KMS-11 (cell line): Measurements from ENCODE around the gene GAPT.

ENCODE experiments used
- H2AFZ ChIP-seq: fragments of 200-600 bp; sonication (generic); 2 replicates; pipeline ENCODE4 v1.6.1; 2016; ENCODE audit warnings: antibody characterized with exemption, mixed run types, low read depth
- H3K27ac ChIP-seq: fragments of 200-600 bp; sonication (generic); 2 replicates; pipeline ENCODE4 v1.6.1; 2016; ENCODE audit warnings: mild to moderate bottlenecking, mixed run types
- H3K27me3 ChIP-seq: fragments of 200-600 bp; sonication (generic); 2 replicates; pipeline ENCODE4 v1.6.1; 2017; ENCODE audit warnings: mild to moderate bottlenecking, low read depth, mixed run types, moderate library complexity; ENCODE audit not compliant: insufficient read depth
- H3K36me3 ChIP-seq: fragments of 200-600 bp; sonication (generic); 2 replicates; pipeline ENCODE4 v1.6.1; 2017; ENCODE audit warnings: mild to moderate bottlenecking, mixed run types; ENCODE audit not compliant: insufficient read depth
- H3K4me1 ChIP-seq: fragments of 200-600 bp; sonication (generic); 2 replicates; pipeline ENCODE4 v1.6.1; 2016; ENCODE audit warnings: mild to moderate bottlenecking, low read depth, mixed run types; ENCODE audit not compliant: poor library complexity, severe bottlenecking
- H3K4me2 ChIP-seq: fragments of 200-600 bp; sonication (generic); 2 replicates; pipeline ENCODE4 v1.7.0; 2016; ENCODE audit warnings: mild to moderate bottlenecking, mixed run types
- H3K4me3 ChIP-seq: fragments of 200-600 bp; sonication (generic); IDR thresholded peaks from 2 replicates; pipeline ENCODE4 v1.6.1; 2017; ENCODE audit warnings: low read depth, low read length, mixed read lengths; ENCODE audit not compliant: insufficient read depth
- H3K79me2 ChIP-seq: fragments of 200-600 bp; sonication (generic); 2 replicates; pipeline ENCODE4 v1.6.1; 2016; ENCODE audit warnings: low read depth, mixed run types; ENCODE audit not compliant: insufficient read depth
- H3K9ac ChIP-seq: fragments of 200-600 bp; sonication (generic); 2 replicates; pipeline ENCODE4 v1.6.1; 2016; ENCODE audit warnings: mild to moderate bottlenecking, mixed run types
- H4K20me1 ChIP-seq: fragments of 200-600 bp; sonication (generic); 2 replicates; pipeline ENCODE4 v1.6.1; 2016; ENCODE audit warnings: mild to moderate bottlenecking, mixed run types; ENCODE audit not compliant: insufficient read depth
- CTCF ChIP-seq: fragments of 200-600 bp; sonication (generic); conservative IDR thresholded peaks from 2 replicates; pipeline ENCODE4 v1.6.1; 2017; ENCODE audit warnings: low read depth, mild to moderate bottlenecking, antibody characterized with exemption, low read length, moderate library complexity, mixed read lengths

Gene GAPT

GRCh38 chr5:58493141-58493540 is 1.9 kb downstream of the GAPT start:
- Histone ChIP-seq H3K36me3 (no peaks in the 10 kb centered on the region), H4K20me1 (no peaks in the 10 kb centered on the region), H2AFZ (no peak overlapping the region), H3K27ac (no peak overlapping the region), H3K4me2 (no peak overlapping the region), H3K4me3 (no peak overlapping the region), H3K27me3 (no peaks in the 10 kb centered on the region), H3K4me1 (no peaks in the 10 kb centered on the region), H3K9ac (no peak overlapping the region), H3K79me2 (no peaks in the 10 kb centered on the region)
- TF ChIP-seq CTCF = no peak

GRCh38 chr5:58496488-58496887 is 5.3 kb downstream of the GAPT start:
- no peak overlapping the region for H3K4me2 ChIP-seq
- peak; percentile 53 for TF ChIP-seq CTCF
- no peak overlapping the region for H3K4me3 ChIP-seq
- H3K4me1 ChIP-seq = no peaks in the 10 kb centered on the region
- H3K79me2 ChIP-seq = no peaks in the 10 kb centered on the region
- H3K27ac ChIP-seq = no peak overlapping the region
- H3K9ac ChIP-seq = no peak overlapping the region
- H3K27me3 ChIP-seq = no peaks in the 10 kb centered on the region
- no peaks in the 10 kb centered on the region for H4K20me1 ChIP-seq
- no peak overlapping the region for H2AFZ ChIP-seq
- H3K36me3 ChIP-seq = no peaks in the 10 kb centered on the region

- no peak overlapping the region for H3K4me2 ChIP-seq
- TF ChIP-seq CTCF = no peak
- no peaks in the 10 kb centered on the region for H3K27me3 ChIP-seq
- H3K79me2 ChIP-seq = no peaks in the 10 kb centered on the region
- H4K20me1 ChIP-seq = no peaks in the 10 kb centered on the region
- no peak overlapping the region for H3K4me3 ChIP-seq
- no peak overlapping the region for H3K9ac ChIP-seq
- no peak overlapping the region for H3K27ac ChIP-seq
- H2AFZ ChIP-seq = no peak overlapping the region
- H3K4me1 ChIP-seq = no peaks in the 10 kb centered on the region
- H3K36me3 ChIP-seq = no peaks in the 10 kb centered on the region
Observed at GRCh38 chr5:58497386-58497785, 6.2 kb downstream of the GAPT start.

- no peaks in the 10 kb centered on the region for H3K27me3 ChIP-seq
- no peak overlapping the region for H3K9ac ChIP-seq
- H2AFZ ChIP-seq = no peak overlapping the region
- H3K27ac ChIP-seq = no peak overlapping the region
- H3K4me2 ChIP-seq = no peak overlapping the region
- no peaks in the 10 kb centered on the region for H3K79me2 ChIP-seq
- no peaks in the 10 kb centered on the region for H3K36me3 ChIP-seq
- no peak overlapping the region for H3K4me3 ChIP-seq
- no peak for TF ChIP-seq CTCF
- H3K4me1 ChIP-seq = no peaks in the 10 kb centered on the region
- no peaks in the 10 kb centered on the region for H4K20me1 ChIP-seq
Observed at GRCh38 chr5:58497921-58498320, 6.7 kb downstream of the GAPT start.
